SK-N-SH (cell line): ENCODE data around the gene DNAJC24.

Source experiments
- CHD2 ChIP-seq: fragments of 150-350 bp; IDR thresholded peaks from 2 replicates; pipeline ENCODE4 v1.6.1; 2018; ENCODE audit warnings: low read length; ENCODE audit not compliant: partially characterized antibody
- CTCF ChIP-seq: fragments of 200-600 bp; sonication (generic); IDR thresholded peaks from 2 replicates; pipeline ENCODE4 v1.6.1; 2017; ENCODE audit warnings: antibody characterized with exemption, mild to moderate bottlenecking, moderate library complexity
- PBX3 ChIP-seq: IDR thresholded peaks from 2 replicates; pipeline ENCODE4; 2012
- RAD21 ChIP-seq: IDR thresholded peaks from 2 replicates; pipeline ENCODE4 v1.6.1; 2012; ENCODE audit warnings: mild to moderate bottlenecking, low read length
- SMC3 ChIP-seq: IDR thresholded peaks from 2 replicates; pipeline ENCODE4 v1.6.1; 2012; ENCODE audit warnings: low read depth, low read length, improper control_type of control experiment
- TF ChIP-seq, protein P1 (sequence below): IDR thresholded peaks from 2 replicates; pipeline ENCODE4 v1.6.1; 2012; ENCODE audit warnings: mild to moderate bottlenecking, low read depth, low read length, moderate library complexity

- TF ChIP-seq SMC3 (no peak), PBX3 (no peak), CHD2 (no peak), RAD21 (no peak), CTCF (no peak)
- TF ChIP-seq, protein P1, sequence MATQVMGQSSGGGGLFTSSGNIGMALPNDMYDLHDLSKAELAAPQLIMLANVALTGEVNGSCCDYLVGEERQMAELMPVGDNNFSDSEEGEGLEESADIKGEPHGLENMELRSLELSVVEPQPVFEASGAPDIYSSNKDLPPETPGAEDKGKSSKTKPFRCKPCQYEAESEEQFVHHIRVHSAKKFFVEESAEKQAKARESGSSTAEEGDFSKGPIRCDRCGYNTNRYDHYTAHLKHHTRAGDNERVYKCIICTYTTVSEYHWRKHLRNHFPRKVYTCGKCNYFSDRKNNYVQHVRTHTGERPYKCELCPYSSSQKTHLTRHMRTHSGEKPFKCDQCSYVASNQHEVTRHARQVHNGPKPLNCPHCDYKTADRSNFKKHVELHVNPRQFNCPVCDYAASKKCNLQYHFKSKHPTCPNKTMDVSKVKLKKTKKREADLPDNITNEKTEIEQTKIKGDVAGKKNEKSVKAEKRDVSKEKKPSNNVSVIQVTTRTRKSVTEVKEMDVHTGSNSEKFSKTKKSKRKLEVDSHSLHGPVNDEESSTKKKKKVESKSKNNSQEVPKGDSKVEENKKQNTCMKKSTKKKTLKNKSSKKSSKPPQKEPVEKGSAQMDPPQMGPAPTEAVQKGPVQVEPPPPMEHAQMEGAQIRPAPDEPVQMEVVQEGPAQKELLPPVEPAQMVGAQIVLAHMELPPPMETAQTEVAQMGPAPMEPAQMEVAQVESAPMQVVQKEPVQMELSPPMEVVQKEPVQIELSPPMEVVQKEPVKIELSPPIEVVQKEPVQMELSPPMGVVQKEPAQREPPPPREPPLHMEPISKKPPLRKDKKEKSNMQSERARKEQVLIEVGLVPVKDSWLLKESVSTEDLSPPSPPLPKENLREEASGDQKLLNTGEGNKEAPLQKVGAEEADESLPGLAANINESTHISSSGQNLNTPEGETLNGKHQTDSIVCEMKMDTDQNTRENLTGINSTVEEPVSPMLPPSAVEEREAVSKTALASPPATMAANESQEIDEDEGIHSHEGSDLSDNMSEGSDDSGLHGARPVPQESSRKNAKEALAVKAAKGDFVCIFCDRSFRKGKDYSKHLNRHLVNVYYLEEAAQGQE = no peak
Observed at GRCh38 chr11:31449040-31449439, 79.4 kb downstream of the DNAJC24 start.
